ENCODE results near the gene CASR. TPM values are rescaled to one million over a fixed set of nuclear protein-coding genes. Genes with fewer than 3 reads are reported as not detected.

Gene CASR
- total RNA-seq, 1 experiment from 2014 or later = 0.02 TPM

- no CpG with 5 or more reads among the region's 3 CpGs for WGBS (ENCODE audit: extremely low coverage, insufficient read length, low lambda C conversion rate)
- no peak for DNase-seq
- H3K4me1 Mint-ChIP-seq = no peaks in the 10 kb centered on the region
- no peak overlapping the region for H3K4me3 Mint-ChIP-seq
- no peak overlapping the region for H2BK20ac ChIP-seq (ENCODE audit: low read depth, low read length, poor library complexity, severe bottlenecking)
- no peaks in the 10 kb centered on the region for H3K36me3 Mint-ChIP-seq (ENCODE audit: insufficient read depth in 1 of 3, low read depth in 3 of 3)
- H2AFZ ChIP-seq (ENCODE audit: low read length) = no peak overlapping the region
- no peak overlapping the region for H3K9ac ChIP-seq (ENCODE audit: extremely low read depth, insufficient read length, low read length)
- no peak overlapping the region for H4K91ac ChIP-seq (ENCODE audit: insufficient read length, low read depth, low read length)
- H3K9me3 Mint-ChIP-seq = no peaks in the 10 kb centered on the region
- no peak overlapping the region for H3K23ac ChIP-seq (ENCODE audit: insufficient read length, low read depth, low read length)
- no peak overlapping the region for H3K4me2 ChIP-seq (ENCODE audit: insufficient read depth, insufficient read length, low read length)
- no peak overlapping the region for H3K18ac ChIP-seq (ENCODE audit: insufficient read length, low read depth, low read length)
- H3K79me1 ChIP-seq (ENCODE audit: insufficient read depth, low read depth, low read length, poor library complexity, severe bottlenecking) = no peaks in the 10 kb centered on the region
- no peak overlapping the region for H2BK12ac ChIP-seq (ENCODE audit: insufficient read length, low read depth, low read length)
- H3K27me3 ChIP-seq (ENCODE audit: insufficient read depth, low read length) = no peaks in the 10 kb centered on the region; the same call in 1 of the 2 replicates
- peaks cover 8% of the 10 kb centered on the region for H3K27me3 Mint-ChIP-seq (ENCODE audit: low read depth)
- no peak overlapping the region for H3K4ac ChIP-seq (ENCODE audit: low read depth, low read length)
- H3K27ac Mint-ChIP-seq = no peak overlapping the region
- no peak overlapping the region for H2BK5ac ChIP-seq (ENCODE audit: insufficient read length, low read length)
- H4K20me1 ChIP-seq (ENCODE audit: control insufficient read depth, insufficient read depth, insufficient read length) = no peaks in the 10 kb centered on the region
- H3K4me1 ChIP-seq (ENCODE audit: insufficient read depth, low read length) = no peaks in the 10 kb centered on the region
- no peak overlapping the region for H2BK120ac ChIP-seq (ENCODE audit: low read depth, low read length, poor library complexity, severe bottlenecking)
- no peak overlapping the region for H4K5ac ChIP-seq (ENCODE audit: insufficient read length, low read depth, low read length)
- no peak overlapping the region for H3K56ac ChIP-seq (ENCODE audit: insufficient read length, low read depth, low read length)
- no peak overlapping the region for H3T11ph ChIP-seq (ENCODE audit: low read length)
- no peak overlapping the region for H2BK15ac ChIP-seq (ENCODE audit: low read depth, low read length)
- H3K23me2 ChIP-seq (ENCODE audit: insufficient read length, low read depth, low read length, poor library complexity, severe bottlenecking) = no peaks in the 10 kb centered on the region
- no peak overlapping the region for H3K14ac ChIP-seq (ENCODE audit: insufficient read depth, low read length)
- TF ChIP-seq CTCF (conservative IDR thresholded peaks at IDR 0.05) = no peak
- H4K8ac ChIP-seq (replicated peaks; ENCODE audit: insufficient read length, low read depth, low read length) = no peak overlapping the region
- H2AK5ac ChIP-seq (ENCODE audit: insufficient read length, low read length) = no peak overlapping the region
- H3K79me2 ChIP-seq (ENCODE audit: insufficient read depth, low read length) = no peaks in the 10 kb centered on the region
- no peak overlapping the region for H3K27ac ChIP-seq (ENCODE audit: insufficient read length, low read depth, low read length)
- H3K9me3 ChIP-seq (ENCODE audit: control insufficient read depth, low read depth, low read length) = no peaks in the 10 kb centered on the region
Observed at GRCh38 chr3:122251428-122251827, 68.0 kb downstream of the CASR start.
